GM21360 (cell line): ENCODE data around the gene GPR142.

ENCODE experiments used
- ATAC-seq: cut with Tn5 transposase; IDR thresholded peaks from one replicate; pipeline ENCODE4 v1.9.1; 2021; ENCODE audit warnings: mild to moderate bottlenecking, moderate library complexity; ENCODE audit not compliant: unreplicated experiment

GPR142 gene, protein sequence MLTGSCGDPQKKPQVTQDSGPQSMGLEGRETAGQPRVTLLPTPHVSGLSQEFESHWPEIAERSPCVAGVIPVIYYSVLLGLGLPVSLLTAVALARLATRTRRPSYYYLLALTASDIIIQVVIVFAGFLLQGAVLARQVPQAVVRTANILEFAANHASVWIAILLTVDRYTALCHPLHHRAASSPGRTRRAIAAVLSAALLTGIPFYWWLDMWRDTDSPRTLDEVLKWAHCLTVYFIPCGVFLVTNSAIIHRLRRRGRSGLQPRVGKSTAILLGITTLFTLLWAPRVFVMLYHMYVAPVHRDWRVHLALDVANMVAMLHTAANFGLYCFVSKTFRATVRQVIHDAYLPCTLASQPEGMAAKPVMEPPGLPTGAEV

DNA sequence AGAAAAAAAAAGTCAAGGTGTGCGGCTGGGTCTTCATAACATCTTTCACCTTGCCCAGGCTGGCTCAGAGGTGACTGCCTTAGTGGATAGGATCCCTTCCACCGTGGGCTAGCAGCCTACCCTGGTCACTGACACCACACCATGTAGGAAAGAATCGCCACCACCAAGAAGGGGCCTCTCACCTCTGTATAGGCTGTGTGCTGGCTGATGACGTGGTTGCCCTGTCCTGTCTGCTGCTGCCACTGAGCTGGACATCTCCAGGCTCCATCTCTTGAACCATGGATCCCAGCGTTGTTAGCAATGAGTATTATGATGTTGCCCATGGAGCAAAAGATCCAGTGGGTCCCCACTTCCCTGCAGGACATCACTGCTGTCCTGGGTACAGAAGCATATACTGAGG lies at the start of gene GPR142:
Gene GPR142, plus strand, starts transcription at position 301 of the 400 bp plus-strand sequence. CDS start 2,035 bp downstream, outside the sequence.
- no peak for ATAC-seq

DNA sequence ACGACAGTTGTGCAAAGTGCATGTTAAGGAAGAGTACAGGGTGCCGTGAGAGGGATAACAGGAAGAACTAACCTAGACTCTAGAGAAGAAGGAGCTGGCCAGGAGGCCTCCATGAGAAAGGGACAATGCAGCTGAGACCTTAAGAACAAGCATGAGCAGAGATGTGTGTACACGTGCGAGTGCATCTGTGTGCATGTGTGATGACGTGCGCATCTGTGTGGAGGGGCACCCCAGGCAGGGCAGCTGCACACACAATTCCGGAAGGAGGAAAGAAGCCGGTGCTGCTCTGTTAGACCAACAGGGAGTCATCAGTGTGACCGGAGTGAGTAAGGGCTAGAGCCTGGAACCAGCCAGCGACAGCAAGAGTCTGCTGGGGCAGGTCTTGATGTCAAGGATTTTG lies 48.9 kb upstream of the GPR142 start:
- ATAC-seq: no peak

DNA sequence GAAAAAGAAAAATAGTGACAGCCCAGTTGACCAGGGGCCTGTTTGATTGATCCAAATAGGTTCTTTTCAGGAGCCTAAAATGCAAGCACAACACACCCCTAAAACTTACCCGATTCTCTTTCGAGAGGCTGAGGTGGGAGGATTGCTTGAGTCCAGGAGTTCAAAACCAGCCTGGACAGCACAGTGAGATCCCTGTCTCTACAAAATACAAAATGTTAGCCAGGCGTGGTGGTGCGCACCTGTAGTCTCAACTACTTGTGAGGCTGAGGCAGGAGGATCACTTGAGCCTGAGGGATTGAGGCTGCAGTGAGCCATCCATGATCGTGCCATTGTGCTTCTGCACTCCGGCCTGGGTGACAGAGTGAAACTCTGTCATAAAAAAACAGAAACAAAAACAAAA lies 42.8 kb upstream of the GPR142 start:
- no peak for ATAC-seq

DNA sequence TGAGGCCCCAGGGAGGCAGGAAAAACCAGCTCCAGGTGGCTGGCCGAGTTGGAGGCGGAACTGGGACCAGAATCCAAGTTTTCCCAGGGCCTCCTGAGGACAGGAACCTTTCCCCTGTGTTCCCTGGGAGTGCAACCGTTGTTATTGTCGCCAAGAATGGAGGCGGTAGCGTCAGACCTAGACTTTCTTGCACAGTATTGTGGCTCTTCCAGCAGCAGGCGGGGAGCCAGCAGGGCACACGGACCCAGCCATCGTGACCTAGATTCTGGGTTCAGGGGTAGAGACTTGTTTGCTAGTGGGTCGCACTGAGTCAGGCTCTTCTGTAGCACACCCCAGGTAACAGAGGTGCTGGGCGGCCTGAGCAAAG lies 41.9 kb upstream of the GPR142 start:
- ATAC-seq: no peak

DNA sequence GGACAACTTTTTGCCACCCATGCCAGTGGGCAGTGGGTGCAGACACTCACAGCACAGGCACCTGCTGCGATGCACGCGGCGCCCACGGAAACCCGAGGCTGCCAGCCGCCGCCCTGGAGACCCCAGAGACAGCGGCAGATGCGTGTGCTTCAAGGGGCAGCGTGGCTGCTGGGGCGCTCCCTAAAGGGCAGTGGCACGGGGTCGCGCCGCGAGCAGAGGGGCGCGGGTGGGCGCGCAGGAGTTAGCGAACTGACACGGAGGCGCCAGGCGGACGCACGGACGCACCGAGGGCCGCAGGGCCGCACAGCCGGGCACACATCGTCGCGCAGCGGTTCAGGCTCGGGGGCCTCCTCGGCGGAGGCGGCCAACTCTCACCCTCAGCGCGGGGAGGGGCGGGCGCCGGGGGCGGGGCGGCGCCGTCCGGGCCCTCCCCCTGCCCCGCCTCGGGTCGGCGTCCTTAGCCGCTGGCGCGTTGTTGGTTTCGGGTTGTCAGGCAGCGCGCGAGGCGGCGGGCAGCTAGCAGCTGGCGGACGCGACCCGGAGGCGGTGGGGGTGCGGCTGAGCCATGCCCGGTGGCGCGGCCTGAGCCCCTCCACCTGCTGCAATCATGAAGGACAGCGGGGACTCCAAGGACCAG lies 41.4 kb upstream of the GPR142 start, which contains the start of gene KIF19:
Gene KIF19, plus strand, starts transcription at position 484 of the 637 bp plus-strand sequence. Its CDS starts 124 bp downstream, at position 608.
- no peak for ATAC-seq

DNA sequence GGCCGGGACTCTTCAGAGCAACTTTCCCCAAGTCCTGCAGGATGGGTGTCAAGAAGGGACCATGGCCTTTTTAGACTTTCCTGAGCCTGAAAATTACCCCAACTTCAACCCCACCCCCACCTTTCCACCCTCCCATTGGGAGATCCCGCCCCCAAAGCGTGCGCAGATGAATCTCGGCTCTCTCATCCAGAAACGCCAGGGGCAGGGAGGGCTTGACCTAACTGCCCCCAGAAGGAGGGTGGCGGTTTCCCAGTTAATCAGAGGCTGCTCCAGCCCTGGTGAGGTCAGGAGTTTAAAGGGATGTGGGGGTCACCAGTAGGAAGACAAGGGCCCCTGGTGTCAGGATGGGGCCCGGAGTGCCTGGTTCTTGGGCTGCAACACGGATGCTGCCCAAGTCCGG lies 40.8 kb upstream of the GPR142 start:
- no peak for ATAC-seq

DNA sequence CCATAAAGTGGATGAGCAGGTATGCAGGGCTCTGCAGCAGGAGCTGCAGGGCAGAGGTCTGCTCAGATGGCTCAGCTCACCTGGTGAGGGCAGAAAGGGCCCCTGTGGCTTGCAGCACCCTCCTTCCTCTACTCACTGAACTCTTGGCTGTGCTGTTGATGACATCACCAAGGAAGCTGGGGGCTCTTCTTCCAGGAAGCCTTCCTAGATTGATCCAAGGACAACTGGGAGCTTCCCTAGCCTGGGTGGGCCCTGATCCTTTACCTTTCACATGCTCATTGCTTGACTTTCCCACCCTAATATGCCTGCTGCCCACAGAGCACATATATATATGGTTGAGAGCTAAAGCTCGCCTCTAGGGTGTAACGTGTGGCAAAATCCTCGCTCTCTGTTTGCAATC lies 38.8 kb upstream of the GPR142 start:
- ATAC-seq: no peak

DNA sequence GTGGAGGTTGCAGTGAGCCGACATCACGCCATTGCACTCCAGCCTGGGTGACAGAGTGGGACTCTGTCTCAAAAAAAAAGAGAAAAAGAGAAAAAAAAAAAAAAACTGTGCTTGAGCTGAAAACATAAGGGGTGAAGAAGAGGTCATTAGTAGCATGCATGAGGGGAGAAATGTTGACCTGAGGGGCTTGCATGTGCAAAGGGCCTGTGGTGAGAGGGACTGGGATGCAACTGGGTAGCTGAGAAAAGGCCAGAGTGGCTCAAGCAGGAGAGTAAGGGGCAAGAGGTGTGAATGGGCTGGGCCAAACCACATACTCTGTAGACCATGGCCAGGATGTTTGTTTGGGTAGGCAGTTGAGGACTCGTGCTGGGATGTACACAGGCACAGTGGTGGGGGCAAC lies 37.9 kb upstream of the GPR142 start:
- no peak for ATAC-seq

DNA sequence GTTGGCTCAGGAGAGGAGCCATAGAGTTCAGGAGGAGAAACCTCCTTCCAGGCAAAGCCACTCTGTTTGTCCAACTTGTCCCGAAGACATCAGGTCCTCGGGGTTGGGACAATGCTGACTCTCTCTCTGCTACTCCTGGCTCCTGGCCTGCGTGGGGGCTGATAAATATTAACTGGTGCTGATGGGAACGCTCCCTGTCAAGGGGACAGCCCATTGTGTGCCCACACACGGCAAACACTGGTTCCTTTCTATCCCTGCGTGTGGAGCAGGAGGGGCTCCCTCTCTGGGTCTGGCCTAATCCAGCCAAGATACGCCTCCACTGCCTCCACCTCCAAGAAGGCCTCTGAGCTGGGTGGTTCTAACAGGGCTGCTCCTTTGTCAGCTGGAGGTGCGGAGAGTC lies 36.9 kb upstream of the GPR142 start:
- ATAC-seq: no peak

DNA sequence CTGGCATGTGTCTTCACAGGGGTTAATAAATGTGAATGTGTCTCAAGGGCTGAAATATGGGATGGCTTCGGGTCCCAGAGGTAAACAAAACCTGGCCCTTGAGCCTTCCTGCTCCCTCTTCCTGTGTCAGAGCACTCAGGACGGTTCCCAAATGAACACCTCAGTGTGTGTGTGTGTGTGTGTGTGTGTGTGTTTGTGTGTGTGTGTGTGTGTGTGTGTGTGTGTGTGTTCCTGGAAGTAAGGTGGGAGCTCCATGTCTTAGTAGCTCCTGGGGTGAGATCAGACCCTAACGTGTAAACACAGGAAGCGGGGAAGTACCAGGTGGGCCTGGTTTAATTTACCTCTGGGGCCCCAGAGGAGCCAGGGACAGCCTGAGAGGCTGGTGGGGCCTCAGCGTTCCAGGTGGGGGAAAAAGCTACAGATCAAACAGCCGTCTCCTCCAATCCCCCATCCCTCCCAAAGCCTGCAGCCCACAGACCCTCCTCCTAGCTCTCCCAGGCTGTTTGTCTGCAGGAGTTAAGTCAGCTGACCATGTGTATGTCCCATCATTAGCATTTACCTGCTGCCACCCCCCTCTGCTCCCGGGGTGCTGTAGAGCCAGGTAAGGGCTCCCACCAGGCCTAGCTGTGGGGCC lies 35.2 kb upstream of the GPR142 start:
- no peak for ATAC-seq

DNA sequence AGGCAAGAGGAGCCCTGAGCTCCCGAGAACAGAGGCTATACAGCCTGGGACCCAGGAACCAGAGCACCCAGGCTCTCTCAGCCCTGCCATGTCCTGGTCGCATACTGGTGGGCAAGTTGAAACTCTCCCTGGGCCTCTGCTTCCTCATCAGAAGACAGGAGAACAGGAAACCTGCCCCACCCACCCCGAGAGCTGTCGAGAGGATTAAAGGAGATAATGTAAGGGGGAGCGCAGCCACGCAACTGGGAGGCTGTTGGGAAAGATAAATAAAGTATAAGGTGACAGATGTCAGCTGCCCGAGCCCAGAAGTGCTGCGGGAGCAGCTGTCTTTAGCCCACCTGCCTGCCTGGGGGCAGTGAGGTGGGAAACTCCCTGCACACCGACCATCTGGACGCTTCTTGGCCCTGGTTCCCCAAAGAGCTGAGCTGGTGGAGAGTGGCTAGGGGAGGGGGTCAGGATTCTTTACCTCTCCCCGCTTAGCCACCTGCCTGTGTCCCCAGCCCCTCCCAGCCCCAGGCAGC lies 34.5 kb upstream of the GPR142 start:
- ATAC-seq: no peak

DNA sequence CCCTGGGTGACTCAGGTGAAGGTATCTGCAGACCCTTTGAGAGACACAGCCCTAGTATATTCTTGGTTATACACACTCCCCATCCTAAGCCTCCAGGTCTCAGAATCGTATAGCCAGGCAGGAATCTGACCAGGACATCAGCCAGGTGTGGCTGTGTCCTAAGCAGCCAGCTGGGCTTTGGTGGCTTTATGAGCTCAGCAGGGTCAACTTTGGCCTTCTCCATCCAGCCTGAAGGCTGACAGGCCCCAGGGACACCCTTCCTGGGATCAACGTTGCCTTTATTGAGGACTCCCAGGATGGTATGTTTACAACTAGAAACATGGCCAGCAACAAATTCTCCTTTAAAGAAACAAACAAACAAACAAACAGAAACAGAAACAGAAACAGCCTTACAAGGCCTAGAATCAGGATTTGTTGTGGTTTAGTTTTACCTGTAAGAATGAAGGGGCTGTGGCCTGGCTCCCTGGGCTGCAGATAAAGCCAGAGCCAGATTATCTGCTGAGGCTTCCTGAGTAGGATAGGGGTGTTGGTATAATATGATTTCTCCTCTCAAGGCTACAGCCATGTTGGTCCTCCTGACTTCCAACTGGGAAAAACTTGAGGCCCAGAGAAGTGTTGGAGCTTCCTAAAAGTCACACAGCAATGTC lies 32.8 kb upstream of the GPR142 start:
- ATAC-seq: no peak

DNA sequence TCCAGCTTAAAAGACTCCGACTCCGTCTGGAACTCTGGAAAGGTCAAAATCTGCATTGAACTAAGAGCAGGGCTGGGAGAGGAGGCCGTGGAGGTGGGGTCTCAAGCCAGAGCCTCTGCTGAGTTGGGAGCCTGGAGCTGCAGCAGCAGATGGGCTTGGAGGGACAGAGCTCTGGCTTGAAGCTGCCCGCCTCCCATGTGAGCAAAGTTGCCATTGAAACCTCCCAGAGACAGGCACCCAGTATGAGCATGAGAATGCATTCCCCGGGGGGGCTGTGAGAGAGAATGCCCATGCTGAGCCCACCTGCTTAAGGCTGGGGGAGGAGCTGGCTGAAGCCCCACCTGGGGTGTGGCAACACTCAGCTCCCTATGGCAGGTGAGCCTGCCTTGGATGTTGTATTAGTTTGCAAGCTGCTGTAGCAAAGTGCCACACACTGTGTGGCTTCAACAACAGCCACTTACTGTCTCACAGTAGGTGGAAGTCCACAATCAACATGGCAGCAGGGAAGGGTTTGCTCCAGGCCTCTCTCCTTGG lies 31.7 kb upstream of the GPR142 start:
- no peak for ATAC-seq

DNA sequence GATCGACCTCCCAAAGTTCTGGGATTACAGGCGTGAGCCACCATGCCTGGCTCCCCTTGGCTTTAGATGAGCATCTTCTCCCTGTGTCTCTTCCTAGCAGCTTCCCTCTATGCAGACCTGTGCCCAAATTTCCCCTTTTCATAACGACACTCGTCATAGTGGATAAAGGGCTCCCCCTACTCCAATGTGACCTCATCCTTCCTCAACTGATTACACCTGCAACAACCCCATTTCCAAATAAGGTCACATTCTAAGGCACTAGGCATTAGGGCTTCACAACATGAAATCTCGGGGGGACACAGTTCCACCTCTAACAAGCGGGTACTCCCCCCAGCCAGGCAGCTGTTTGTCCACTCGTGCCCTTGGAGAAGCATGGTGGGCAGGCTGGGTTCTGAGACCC lies 31.0 kb upstream of the GPR142 start:
- ATAC-seq: no peak

DNA sequence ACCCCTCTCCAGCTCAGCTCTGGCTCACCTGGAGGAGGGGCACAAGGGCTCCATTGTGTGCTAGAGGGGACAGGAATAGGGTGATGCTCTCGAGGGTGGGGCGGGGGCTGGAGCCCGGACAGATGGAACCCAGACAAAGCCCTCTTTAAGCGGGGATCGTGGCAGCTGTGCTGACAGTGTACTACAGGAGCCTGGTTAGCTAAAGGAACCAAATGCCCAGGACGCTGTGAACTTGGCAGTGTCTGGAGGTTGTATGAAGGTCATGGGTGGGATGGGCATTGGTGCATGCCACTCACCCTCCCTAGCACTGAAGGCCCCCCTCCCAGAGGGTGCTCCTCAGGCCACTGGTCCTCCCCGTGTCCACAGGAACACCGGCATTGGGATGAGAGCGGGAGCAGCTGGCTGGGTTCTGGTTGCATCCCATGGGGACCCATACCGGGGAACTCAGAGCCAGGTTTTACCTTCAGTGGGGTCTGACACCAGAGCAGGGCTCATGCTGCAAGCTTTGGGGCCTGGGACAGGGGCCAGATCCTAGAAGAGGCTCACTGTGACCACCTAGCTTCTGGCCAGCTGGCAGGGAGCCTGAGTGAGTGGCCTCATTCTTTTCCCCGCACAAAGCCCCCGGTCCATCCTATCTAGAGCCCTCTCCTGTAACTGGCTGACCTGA lies 29.3 kb upstream of the GPR142 start:
- no peak for ATAC-seq

DNA sequence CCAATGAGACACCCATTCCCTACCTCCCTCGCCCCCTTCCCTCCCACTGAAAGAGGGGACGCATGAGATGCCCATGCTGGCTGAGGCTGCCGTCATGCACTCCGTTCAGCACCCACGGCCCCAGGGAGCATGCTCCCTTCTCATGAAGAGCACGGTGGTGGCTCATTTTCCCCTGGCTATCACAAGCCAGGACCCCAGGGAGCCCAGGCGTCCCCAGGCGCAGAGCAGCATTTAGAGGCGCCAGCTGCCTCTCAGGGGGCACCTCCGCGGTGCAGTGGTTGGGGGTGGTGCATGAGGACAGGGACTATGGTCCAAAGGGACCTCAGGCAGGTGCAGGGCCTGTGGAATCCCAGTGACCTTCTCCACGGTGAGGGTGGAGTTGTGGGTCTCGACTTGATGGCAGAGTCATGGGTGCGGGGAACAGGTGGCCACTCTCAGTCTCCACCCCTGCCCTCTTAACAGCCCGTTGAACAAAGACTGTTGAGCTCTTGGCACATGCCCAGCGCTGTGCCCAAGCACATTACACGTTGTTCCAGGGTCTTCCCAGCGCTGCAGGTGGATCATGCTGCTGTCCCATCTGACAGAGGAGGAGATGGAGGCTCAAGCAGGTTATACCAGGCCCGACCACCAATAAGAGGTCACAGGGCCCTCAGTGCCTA lies 27.6 kb upstream of the GPR142 start:
- no peak for ATAC-seq

DNA sequence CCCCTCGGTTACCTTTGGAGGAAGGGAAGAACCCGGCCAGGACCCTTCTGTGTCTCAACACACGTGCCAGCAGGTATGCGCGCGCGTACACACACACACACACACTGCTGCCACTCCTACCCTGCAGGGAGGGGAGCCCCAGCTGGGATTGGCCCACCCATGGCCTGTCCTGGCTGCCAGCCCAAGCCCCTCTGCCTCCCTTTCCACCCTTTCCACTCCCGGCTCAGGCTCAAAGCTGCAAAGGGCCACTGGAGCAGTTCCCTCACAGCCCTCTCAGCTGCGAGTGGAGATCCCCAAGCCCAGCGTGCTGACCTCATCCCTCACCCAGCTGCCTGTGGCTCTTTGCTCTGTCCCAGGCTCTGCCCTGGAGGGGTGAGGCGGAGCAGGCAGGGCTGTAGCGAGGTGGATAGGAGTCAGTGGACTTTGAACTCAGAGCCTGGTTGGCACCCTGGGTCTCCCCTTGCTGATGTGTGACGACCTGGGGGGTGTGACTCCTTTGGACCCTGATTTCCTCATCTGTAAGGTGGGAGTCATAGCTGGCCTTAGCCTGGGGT lies 26.8 kb upstream of the GPR142 start:
- no peak for ATAC-seq

DNA sequence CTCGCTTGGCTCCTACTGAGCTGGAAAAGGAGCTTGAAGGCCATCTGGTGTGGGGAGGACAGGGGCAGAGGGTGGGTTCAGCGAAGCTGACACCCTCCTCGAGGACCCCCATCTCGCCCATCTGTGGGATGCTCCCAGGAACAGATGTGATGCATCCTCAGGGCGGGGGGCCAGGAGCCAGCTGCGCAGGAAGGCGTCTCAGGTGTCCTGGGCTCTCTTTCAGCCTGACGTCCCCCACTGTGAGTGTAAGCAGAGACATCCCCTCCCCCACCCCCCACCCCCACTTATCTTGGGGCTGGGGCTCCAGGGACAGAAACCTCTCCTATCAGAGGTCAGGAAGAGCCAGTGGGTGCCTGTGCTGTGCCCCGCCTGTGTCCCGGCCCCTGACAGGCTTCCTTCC lies 25.1 kb upstream of the GPR142 start:
- no peak for ATAC-seq

DNA sequence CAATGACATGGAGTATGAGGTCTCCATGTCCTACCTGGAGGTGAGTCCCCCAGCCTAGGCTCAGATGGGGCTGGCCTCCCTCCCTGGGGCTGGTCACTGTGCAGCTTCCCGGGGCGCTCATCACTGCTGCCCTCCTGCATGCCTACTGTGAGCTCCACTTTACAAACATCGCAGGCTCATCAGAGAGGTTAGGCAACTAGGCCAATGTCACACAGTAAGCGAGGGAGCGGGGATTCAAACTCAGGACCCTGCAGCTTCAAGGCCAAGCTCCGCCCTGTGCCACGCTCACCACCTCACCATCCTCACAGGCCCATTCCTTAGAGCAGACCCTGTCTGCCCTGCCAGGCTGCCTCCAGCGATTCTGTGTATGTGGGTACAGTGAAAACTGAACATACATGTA lies 24.2 kb upstream of the GPR142 start:
- ATAC-seq: no peak
